HK-2 (cell line): Measurements from ENCODE around the gene MSLN.

Source experiments
- DNase-seq: peaks from one replicate; pipeline ENCODE4 v3.0.0-alpha.2; 2018; ENCODE audit not compliant: unreplicated experiment

The MSLN gene

DNA sequence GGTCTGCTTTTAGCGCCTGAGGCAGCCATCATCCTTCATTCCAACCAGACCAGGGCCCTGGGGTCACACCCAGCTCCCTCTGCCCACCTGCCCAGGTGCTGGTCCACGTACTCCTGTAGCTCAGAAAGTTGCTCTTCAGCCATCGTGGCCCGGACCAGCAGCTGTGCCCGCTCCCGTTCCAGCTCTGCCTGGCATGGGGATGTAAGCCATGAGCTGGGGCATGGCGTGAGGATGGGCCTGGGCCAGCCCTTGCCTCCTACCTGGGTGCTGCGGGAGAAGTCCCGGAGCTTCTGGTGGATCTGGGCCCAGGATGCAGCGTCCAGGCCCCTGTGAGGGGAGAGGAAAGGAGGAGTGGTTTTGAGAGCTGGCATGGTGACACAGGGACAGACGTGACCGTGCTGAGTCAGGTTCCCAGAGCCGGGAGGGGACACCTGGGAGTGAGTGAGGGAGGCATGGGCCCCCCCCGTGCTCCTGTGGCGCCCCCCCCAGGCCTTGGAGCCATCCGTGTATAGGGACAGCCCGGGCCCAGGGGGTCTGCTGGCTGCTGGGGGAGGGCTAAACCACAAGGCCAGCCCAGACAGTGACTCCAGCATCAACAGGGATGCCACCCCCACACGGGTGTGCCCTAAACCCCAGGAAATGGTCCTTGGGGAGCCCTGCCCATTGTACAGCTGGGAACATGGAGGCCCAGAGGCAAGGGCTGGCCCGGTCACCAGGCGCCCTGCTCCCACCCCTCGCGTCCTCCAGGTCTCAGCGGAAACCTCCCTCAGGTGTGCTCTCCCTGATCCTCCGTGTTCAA, 37.5 kb upstream of the MSLN start:
- DNase-seq: no peak

DNA sequence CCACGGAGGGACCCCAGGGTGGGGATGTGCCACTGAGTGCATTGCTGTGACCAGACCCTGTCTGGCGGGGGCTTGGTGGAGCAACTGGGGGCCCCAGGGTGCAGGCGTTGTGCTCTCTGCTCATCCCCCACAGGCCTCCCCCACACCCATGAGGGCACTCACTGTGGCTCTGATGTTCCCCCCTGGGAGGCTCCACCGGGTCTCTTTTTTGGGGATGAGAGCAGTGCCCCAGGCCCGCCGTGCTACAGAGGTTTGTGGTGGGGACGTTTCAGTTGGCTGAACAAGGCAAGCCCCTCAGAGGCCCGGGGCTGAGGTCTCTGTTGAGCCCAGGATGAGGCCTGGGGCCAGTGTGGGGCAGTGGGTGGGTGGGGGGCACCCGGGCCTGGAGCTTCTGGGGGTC, 36.8 kb upstream of the MSLN start:
- DNase-seq: no peak

DNA sequence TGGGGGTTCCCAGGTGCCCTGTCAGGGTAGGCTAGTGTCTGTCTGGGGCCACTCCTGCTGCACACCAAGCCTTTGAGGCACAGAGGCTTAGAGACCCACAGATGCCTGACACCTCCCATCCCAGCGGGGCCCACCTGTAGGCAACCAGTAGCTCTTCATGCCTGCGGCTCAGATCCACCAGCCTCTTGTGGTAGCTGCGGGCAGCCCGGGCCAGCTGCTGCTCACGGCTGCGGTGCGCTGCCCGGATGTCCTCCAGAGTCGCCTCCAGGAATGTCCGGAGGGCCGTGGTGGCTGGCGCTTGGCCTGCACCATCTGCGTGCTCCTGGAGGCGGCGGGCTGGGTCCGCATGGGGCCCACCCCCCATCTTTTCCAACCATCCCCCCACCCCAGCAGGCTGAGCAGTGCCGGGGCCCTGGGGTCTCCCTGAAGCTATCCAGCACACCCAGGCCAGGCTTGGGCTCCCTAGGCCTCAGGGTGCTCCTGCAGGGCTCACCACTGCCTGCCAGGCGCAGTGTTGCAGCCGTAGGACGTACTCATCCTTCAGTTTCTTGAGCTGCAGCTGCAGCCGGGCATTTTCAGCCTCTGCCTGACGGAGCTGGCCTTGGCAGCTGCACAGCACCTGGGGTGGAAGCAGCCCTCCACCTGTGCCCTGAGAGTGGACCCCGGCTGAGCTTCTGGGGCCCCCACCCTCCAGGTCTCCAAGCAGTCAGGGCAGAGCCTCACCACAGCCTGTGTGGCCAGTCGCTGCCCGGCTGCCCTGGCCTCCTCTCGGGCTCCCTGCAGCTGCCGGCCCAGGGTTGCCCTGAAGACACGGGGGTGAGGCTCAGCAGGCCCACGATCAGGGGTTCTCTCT, 36.1 kb upstream of the MSLN start:
- DNase-seq: no peak

DNA sequence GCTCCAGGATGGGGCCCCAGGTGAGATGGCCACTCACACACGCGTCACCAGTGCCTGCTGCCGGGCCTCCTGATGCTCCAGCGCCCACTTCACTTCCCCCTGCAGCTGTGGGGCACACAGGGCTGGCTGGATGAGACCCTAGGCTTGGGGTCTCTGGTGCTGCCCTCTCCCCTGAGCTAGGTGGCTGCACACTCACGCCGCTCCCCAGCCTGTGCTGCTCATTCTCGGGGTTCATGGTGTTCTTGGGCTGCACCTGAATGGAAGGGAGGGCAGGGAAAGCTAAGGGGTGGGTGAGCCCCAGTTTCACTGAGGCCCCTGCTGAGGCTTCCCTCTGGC, 35.5 kb upstream of the MSLN start:
- DNase-seq: no peak

DNA sequence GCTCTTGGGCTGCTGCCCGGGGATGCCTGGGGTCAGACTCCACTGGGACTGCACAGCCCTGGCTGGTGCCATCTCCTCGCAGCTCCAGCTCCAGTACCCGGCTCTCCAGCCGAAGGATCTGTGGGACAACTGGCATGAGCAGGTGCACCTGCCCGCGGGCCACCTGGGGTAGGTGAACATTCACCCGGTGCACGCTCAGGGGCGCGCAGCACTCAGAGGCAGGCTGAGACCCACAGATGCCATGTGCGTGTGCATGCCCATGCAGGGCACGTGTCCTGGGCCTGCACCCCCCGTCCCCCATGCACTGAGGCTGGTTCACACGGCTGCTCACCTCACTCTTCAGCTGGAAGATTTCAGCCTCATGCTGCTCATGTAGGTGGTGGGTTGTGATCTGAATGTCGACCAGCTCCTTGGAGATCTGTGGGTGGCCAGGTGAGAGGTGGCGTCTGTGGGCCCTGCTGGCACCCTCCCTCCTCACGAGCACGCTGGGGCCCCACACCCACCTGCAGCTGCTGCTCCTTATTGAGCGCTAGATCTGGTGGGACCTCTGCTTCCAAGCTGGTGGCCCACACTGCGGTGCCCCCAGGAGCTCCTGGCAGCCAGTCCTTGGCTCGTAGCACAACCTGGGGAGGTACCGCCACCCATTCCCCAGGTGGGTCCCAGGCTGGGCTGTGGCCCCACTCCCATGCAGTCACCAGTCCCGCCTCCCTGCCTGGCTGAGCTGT, 34.9 kb upstream of the MSLN start:
- DNase-seq: no peak

DNA sequence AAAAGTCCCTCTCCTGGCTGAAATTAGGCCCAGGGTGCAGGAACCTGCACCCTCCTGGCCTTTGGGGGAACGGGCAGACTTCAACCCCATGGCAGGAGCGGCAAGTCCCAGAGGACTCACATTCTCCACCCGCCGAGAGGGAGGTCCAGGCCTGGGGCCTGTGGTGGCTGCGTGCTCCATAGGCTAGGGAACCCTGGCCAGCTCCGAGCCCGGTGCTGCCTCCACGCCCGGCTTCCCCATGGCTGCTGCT, 34.4 kb upstream of the MSLN start:
- no peak for DNase-seq

DNA sequence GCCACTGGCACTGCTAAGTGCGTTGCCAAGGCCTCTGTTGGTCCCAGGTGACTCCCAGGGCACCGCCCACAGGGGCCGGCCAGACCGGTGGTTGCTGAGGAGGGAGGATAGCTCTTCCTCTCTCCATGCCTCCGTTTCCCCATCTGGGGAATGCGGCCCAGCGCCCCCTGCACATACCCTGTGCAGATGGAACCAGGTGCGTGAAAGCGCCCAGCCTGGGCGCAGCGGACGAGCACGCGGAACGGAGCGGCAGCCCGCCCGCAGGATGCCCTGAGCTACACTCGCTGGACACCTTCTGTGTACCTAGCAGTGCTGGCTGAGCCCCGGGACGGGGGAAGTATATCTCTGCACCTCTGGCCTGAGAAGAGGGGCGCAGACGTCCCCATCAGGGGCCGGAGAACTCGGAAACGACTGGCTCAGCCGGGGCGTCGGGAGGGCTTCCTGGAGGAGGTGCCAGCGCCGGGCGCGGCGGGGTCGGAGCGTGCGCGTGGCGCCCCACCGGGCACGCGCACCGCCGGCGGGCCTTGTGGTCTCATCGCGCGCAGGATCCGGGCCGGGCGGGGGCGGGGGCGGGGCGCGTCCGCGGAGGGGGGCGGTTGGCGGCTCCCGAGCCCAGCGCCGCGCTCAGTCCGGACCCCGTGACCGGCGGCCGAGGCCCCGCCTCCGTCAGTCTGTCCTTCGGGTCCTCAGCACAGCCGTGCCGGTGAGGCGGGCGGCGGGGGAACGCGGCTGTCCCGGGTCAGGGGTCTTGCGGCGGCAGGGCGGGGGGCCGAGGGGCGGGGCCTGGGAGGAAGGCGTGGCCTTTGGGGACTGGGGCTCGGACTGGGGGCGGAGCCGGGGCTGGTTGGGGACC, 33.9 kb upstream of the MSLN start, which contains the start of the genes CCDC78 and HAGHL:
CCDC78 (minus strand) TSS at position 6 of the 853 bp plus-strand sequence. CDS start 76 bp downstream, outside the sequence.
HAGHL (plus strand) TSS at position 669 of the 853 bp plus-strand sequence. CDS start 404 bp downstream, outside the sequence.
- peak; percentile 46 for DNase-seq

DNA sequence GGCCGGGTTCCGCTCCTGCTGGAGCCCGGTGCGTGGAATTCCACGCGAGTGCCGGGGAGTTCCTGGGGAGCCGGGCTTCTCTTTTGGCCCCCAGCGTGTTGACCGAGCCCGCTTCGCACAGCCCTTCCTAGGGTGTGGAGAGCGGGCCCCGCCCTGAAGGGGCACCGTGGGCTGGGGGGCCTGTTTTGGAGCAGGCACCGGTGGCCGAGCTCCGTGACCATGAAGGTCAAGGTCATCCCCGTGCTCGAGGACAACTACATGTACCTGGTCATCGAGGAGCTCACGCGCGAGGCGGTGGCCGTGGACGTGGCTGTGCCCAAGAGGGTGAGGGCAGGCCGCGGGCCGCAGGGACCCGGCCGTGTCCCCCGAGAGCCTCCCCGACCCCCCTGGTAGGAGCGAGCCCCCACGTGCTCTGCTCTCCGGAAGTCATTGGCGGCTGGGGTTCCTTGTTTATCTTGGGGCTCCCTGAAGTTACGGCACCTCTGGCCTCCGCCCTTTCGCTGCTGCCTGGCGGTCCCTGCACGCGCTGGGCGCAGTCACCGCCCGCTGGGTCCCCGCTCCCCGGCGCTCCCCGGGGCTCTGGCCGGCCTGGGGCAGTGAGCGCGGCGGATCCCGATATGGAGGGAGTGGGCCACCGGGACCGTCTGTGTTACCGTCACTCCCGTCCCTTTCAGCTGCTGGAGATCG, 33.1 kb upstream of the MSLN start:
- DNase-seq: no peak

DNA sequence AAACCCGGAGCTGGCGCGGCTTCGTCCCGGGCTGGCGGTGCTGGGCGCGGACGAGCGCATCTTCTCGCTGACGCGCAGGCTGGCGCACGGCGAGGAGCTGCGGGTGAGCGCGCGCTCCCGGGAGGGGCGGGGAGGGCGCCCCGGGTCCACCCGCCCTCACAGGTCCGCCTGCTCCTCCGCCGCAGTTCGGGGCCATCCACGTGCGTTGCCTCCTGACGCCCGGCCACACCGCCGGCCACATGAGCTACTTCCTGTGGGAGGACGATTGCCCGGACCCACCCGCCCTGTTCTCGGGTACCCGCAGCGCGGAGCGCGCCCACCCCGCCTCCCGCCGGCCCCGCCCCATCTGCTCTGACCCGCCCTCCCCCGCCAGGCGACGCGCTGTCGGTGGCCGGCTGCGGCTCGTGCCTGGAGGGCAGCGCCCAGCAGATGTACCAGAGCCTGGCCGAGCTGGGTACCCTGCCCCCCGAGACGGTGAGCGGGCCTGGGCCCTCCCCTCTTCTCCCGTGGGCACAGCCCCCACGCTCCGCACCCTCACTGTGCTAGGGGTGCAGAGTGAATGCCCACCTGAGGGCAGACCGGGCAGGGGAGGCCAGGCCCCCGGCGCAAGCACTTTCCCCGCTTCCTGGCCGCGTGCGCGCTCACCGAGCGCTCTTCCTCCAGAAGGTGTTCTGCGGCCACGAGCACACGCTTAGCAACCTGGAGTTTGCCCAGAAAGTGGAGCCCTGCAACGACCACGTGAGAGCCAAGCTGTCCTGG, 32.2 kb upstream of the MSLN start:
- DNase-seq: peak; percentile 82

DNA sequence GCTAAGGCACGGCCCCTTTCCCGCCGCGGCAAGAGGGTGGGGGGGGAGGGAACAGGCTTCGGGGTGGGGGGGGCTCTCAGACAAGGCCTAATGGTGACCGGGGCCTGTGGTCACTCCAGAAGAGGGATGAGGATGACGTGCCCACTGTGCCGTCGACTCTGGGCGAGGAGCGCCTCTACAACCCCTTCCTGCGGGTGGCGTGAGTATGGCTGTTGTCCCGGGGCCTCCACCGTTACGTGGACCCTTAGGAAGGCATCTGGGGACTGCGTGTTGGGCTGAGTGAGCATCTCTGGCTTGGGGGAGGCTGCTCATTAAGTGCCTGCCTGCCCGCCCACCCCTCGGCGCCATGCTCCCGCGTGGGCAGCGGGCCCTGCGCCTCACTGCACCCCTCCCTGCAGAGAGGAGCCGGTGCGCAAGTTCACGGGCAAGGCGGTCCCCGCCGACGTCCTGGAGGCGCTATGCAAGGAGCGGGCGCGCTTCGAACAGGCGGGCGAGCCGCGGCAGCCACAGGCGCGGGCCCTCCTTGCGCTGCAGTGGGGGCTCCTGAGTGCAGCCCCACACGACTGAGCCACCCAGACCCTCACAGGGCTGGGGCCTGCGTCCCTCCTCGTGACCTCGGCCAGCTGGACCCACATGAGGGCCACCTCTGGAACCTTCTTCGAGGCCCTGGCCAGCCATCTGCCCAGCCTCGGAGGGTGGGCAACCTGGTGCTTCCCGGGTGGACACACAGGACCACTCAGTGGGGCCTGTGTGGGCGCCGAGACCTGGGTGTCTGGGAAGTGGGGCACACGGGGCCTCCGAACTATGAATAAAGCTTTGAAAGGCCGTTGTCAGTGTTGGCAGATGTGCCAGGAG, 31.4 kb upstream of the MSLN start:
- no peak for DNase-seq

DNA sequence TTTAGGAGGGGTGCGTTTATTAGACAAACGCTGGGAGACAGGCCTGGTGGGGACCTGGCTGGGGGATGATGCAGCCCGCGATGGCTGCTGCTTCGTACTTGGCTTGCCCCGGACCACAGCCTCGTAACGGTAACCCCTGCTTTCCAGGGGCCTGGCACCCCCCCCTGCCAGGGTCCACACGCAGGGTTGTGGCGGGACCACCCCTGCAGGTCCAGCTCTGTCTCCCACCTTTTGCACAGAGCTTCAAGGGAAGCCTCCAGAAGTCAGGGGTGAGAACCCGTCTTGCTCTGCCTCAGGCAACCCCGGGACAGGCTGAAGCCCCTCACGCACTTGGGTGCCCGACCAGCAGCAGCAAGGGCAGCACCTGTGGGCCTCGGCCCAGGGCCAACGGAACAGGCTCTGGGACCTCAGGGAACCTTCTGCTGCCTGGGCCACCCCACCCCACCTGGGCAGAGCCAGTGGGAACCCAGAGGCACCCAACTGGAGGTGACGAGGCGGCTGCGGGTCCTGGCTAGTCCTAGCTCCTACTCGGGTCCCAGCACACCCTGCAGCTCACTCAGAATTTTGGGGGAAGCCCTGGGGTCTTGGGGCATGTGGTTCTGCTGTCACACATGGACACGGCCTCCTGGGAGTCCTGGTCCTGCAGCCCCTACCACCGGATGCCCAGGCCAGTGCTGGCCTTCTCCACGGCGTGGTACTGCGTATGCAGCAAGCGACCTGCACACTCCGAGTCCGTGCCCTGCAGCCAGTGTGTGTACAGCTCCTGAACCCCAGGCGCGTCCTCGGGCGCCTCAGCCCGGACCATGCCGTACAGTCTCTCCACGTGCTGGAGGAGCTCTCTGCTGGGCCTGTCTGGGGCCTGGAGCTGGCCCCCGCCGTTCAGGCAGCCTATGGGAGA, 30.5 kb upstream of the MSLN start:
- no peak for DNase-seq

DNA sequence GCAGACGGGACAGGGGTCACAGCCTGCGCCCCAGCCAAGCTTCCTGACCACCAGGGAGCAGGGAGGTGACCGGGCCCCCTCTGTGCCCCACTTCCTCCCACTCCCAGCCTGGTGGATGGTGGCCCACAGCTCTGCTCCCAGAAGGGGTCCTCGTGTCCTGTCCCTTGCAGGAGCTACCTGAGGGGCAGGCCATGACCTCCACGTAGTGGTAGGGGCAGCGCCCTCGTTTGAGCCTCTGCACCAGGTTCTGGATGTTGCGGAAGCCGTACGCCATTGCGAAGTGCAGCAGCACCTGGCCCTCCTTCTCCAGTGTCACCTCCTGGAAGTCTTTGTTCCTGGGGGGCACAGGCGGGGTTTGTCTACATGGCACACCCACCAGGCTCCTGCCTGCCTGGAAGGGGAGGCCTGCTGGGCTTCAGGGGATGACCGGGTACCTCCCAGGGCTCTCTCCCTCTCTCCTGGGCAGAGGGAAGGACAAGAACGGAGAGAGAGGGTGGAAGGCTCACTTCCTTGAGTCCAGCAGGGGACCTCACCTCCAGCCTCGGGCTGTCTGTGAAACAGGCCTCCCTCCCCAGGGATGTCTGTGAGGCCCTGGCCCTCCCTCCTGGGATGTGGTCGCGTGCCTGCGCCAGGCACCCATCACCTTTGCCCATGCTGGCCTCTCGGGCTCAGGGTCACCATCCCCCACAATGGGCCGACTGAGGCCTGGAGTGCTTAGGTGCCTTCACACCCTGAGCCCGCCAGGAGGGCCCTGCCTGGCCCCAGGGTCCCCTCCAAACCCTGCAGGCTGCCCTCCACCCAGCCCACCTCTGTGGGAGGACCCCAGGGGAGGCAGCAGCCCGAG, 29.6 kb upstream of the MSLN start:
- DNase-seq: no peak

DNA sequence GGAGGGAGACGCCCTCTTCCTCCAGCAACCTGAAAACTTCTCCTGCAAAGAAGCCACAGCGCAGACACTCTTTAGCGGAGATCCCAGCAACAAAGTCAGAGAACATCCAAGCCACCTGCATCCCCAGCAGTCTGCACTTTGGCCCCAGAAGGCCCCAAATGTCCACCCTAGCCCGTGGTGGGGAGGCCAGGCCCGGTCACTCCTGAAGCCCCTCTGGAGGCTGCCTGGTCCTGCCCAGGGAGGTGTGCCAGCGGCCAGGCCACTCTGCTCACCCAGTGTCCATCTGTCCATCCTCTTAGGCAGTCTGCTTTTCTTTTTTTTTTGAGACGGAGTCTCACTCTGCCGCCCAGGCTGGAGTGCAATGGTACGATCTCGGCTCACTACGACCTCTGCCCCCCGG, 28.2 kb upstream of the MSLN start:
- DNase-seq: no peak

DNA sequence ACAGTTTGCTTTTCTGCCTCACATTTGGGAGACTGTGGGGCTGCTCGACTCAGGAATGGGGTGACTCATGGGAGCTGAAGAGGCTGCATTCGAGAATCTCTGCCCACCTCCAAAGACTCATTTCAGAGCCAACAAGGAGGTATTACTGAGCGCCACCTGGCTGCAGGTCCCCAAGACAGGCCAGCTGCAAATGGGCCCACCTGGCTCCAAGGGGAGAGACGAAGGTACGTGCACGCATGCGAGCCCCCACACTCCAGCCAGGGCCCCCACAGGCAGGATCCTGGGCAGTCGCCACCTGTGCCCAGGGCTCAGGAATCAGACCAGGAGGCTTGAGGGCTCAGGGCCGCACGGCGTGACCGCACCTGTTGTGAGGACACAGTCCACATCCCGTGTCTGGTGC, 27.6 kb upstream of the MSLN start:
- no peak for DNase-seq

DNA sequence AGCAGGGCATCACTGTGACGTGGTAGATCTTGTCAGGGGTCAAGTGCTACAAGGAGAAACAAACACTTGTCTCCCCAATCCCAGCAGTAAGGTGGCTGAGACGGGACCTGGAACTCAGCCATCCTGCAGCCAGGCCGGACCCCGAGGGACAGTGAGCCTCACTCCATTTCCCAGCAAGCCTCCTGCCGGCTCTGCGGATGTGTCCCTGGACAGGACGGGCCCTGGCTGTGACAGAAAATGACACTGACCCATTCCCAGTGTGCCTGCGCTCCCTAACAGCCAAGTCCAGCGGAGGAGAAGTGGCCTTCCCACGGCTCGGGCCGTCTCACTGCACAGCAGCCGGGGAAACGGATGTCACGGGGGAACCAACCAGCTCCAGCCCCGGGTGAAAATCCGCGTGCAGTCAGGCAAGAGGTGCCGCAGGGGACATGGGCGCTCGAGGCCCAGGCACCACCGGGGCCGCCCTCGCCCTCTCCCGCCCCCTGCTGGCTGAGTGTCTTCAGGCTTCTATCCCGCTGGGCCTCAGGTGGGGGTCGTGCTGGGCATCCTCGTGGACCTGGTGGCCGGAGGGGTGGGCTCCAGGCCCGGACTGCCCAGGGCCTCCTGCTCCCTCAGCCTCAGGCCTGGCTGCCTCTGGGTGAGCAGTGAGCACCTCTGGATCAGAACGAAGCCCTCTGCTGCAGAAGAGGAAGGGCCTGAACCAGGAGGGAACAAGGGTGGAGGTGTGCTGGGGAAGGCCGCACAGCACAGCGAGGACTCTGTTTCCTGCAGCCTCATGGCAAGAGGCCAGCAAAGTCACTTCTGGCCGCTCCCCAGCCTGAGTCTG, 26.9 kb upstream of the MSLN start:
- DNase-seq: no peak

DNA sequence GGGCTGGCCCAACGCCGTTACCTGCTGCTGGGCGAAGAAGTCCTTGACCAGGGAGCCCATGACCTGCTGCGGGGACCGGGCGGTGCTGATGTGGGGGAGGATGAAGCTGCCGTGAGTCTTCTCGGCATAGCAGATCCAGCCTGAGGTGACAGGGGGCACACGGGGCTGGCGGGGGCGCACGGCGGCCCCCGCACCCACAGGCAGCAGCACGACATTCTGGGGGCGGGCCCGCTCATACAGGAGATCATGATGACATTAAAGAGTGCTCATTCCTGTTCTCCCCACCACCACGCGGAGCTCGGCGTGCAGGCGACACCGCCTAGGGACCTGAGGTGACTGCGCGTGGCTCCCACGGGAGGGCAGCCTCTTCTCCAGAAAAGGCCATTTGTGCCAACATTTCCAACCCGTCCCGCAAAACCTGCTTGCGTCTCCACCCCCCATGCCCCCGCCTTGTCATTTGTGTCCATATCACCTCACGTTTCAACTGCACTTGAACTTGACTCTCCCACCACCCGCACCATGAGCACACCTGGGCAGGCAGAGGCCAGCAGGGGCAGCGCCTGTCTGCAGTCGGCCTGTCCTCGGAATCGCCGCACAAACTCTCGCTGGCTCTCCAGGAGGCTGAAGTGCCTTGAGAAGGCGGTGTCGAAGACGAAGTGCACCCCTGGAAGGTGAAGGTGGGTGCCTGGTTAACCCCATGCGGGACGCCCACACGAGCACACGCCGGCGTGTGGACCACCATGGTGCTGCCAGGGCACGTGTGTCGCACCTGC, 26.1 kb upstream of the MSLN start:
- DNase-seq: no peak
